NT2/D1 (cell line): ENCODE measurements around the gene TMEM259.

ENCODE experiments used
- DNase-seq: peaks from one replicate; pipeline ENCODE4 v3.0.0-alpha.2; 2011; ENCODE audit warnings: low read depth, low spot score
- H3K27me3 ChIP-seq: 2 replicates; pipeline ENCODE4 v1.6.0; 2011; ENCODE audit warnings: mild to moderate bottlenecking; ENCODE audit not compliant: insufficient read length, insufficient read depth
- H3K36me3 ChIP-seq: 2 replicates; pipeline ENCODE4 v1.6.1; 2011; ENCODE audit warnings: mild to moderate bottlenecking, low read length, mixed read lengths; ENCODE audit not compliant: insufficient read depth, insufficient read length
- H3K4me1 ChIP-seq: 2 replicates; pipeline ENCODE4 v1.5.1; 2011; ENCODE audit not compliant: insufficient read depth, insufficient read length
- H3K4me3 ChIP-seq: 2 replicates; pipeline ENCODE4 v1.5.1; 2011; ENCODE audit warnings: low read depth; ENCODE audit not compliant: insufficient read length
- H3K9ac ChIP-seq: 2 replicates; pipeline ENCODE4 v1.6.0; 2011; ENCODE audit warnings: low read depth; ENCODE audit not compliant: insufficient read length
- H3K9me3 ChIP-seq: 2 replicates; pipeline ENCODE4 v1.5.1; 2011; ENCODE audit warnings: mild to moderate bottlenecking, low read length; ENCODE audit not compliant: insufficient read depth
- SUZ12 ChIP-seq: IDR thresholded peaks from 2 replicates; pipeline ENCODE4 v1.6.1; 2011; ENCODE audit not compliant: insufficient read length, insufficient read depth; ENCODE audit errors: extremely low read depth
- YY1 ChIP-seq: IDR thresholded peaks from 2 replicates; pipeline ENCODE4 v1.6.1; 2011; ENCODE audit not compliant: insufficient read length, insufficient read depth
- ZNF274 ChIP-seq: IDR thresholded peaks from 2 replicates; pipeline ENCODE4 v1.6.1; 2011; ENCODE audit warnings: mild to moderate bottlenecking, low read depth, low read length

Gene TMEM259

GRCh38 chr19:1047696-1048147 is 26.8 kb upstream of the TMEM259 start:
- TF ChIP-seq SUZ12: no peak
- TF ChIP-seq ZNF274: no peak
- TF ChIP-seq YY1: no peak
- H3K9ac ChIP-seq: no peak overlapping the region
- H3K4me3 ChIP-seq: no peak overlapping the region
- no peak for DNase-seq
- peaks cover 4% of the 10 kb centered on the region for H3K36me3 ChIP-seq
- H3K27me3 ChIP-seq: no peaks in the 10 kb centered on the region
- no peaks in the 10 kb centered on the region; the same call in 1 of the 2 replicates for H3K9me3 ChIP-seq
- peaks cover 6% of the 10 kb centered on the region for H3K4me1 ChIP-seq

GRCh38 chr19:1046836-1047695 is 26.1 kb upstream of the TMEM259 start:
- TF ChIP-seq YY1 (no peak), ZNF274 (no peak), SUZ12 (no peak)
- Histone ChIP-seq H3K9me3 (no peaks in the 10 kb centered on the region; the same call in 1 of the 2 replicates), H3K9ac (no peak overlapping the region), H3K4me1 (peaks cover 7% of the 10 kb centered on the region), H3K27me3 (no peaks in the 10 kb centered on the region), H3K4me3 (no peak overlapping the region), H3K36me3 (peaks cover 8% of the 10 kb centered on the region)
- no peak for DNase-seq

GRCh38 chr19:1046117-1046626 is 25.2 kb upstream of the TMEM259 start:
- H3K27me3 ChIP-seq: no peaks in the 10 kb centered on the region
- peaks cover 12% of the 10 kb centered on the region for H3K4me1 ChIP-seq
- no peak for TF ChIP-seq YY1
- TF ChIP-seq SUZ12: no peak
- TF ChIP-seq ZNF274: no peak
- peaks cover 8% of the 10 kb centered on the region for H3K36me3 ChIP-seq
- no peaks in the 10 kb centered on the region; the same call in 1 of the 2 replicates for H3K9me3 ChIP-seq
- DNase-seq: no peak
- H3K9ac ChIP-seq: no peak overlapping the region
- H3K4me3 ChIP-seq: no peak overlapping the region

GRCh38 chr19:1045247-1045603 is 24.3 kb upstream of the TMEM259 start:
- peaks cover 14% of the 10 kb centered on the region for H3K4me1 ChIP-seq

GRCh38 chr19:1042689-1043511 is 22.0 kb upstream of the TMEM259 start:
- DNase-seq: no peak

More at GRCh38 chr19:1045247-1045603, 24.3 kb upstream of the TMEM259 start:
- no peaks in the 10 kb centered on the region for H3K27me3 ChIP-seq
- DNase-seq: no peak
- no peak overlapping the region for H3K4me3 ChIP-seq
- TF ChIP-seq ZNF274 (no peak), YY1 (no peak), SUZ12 (no peak)
- H3K36me3 ChIP-seq: peaks cover 8% of the 10 kb centered on the region
- H3K9ac ChIP-seq: no peak overlapping the region
- H3K9me3 ChIP-seq: no peaks in the 10 kb centered on the region; the same call in 1 of the 2 replicates

GRCh38 chr19:1041835-1042685 is 21.1 kb upstream of the TMEM259 start:
- Histone ChIP-seq H3K4me3 (no peak overlapping the region), H3K9ac (no peak overlapping the region), H3K27me3 (no peaks in the 10 kb centered on the region), H3K9me3 (no peaks in the 10 kb centered on the region; the same call in 1 of the 2 replicates), H3K4me1 (peaks cover 22% of the 10 kb centered on the region), H3K36me3 (peaks cover 29% of the 10 kb centered on the region)
- TF ChIP-seq YY1: no peak
- no peak for TF ChIP-seq SUZ12
- DNase-seq: no peak

More at GRCh38 chr19:1042689-1043511, 22.0 kb upstream of the TMEM259 start:
- Histone ChIP-seq H3K27me3 (no peaks in the 10 kb centered on the region), H3K9ac (no peak overlapping the region), H3K9me3 (no peaks in the 10 kb centered on the region; the same call in 1 of the 2 replicates), H3K36me3 (peaks cover 23% of the 10 kb centered on the region), H3K4me3 (no peak overlapping the region), H3K4me1 (peaks cover 20% of the 10 kb centered on the region)
- TF ChIP-seq YY1 (no peak), ZNF274 (no peak), SUZ12 (no peak)
